ENCODE data around the gene CTIF.

- TF ChIP-seq CTCF (IDR thresholded peaks at IDR 0.05) (no peak), ZFX (IDR thresholded peaks at IDR 0.05; ENCODE audit: borderline replicate concordance) (no peak)
Measured at GRCh38 chr18:48723837-48724236, 185.0 kb downstream of the CTIF start.

Data from 22Rv1 (cell line).